ENCODE results near the gene ABCC1.

The ABCC1 gene

GRCh38 chr16:15932939-15933338 is 16.5 kb upstream of the ABCC1 start:
- no peak for TF ChIP-seq IKZF3 (tag by site-specific recombination; IDR thresholded peaks at IDR 0.05)
- TF ChIP-seq MZF1 (tag by site-specific recombination; IDR thresholded peaks at IDR 0.05; ENCODE audit: borderline replicate concordance), result no peak
- no peak for TF ChIP-seq ZNF221 (tag by site-specific recombination; IDR thresholded peaks at IDR 0.05; ENCODE audit: borderline replicate concordance)
- no peak for TF ChIP-seq SP3 (tag by site-specific recombination; IDR thresholded peaks at IDR 0.05)
- TF ChIP-seq ZSCAN18 (tag by site-specific recombination; IDR thresholded peaks at IDR 0.05), result no peak
- TF ChIP-seq ZNF768 (tag by site-specific recombination; IDR thresholded peaks at IDR 0.05), result no peak
- no peak overlapping the region for H3K27ac ChIP-seq (ENCODE audit: extremely low read depth, low read depth, low read length)
- H3K9me3 ChIP-seq (ENCODE audit: control insufficient read depth, insufficient read depth, low read depth, low read length), result no peaks in the 10 kb centered on the region
- H3K4me1 ChIP-seq (ENCODE audit: control insufficient read depth, insufficient read depth, low read length), result no peaks in the 10 kb centered on the region
- POLR2A ChIA-PET, result no interaction called here
- CTCF ChIA-PET, result no interaction called here
- no peak overlapping the region for H3K4me3 ChIP-seq (ENCODE audit: low read depth, low read length)
- H3K36me3 ChIP-seq (ENCODE audit: control insufficient read depth in 2 of 2, insufficient read depth in 1 of 2, low read length in 2 of 2), result no peaks in the 10 kb centered on the region

GRCh38 chr16:15933781-15934180 is 15.6 kb upstream of the ABCC1 start:
- no peak overlapping the region for H3K4me3 ChIP-seq (ENCODE audit: low read depth, low read length)
- H3K36me3 ChIP-seq (ENCODE audit: control insufficient read depth in 2 of 2, insufficient read depth in 1 of 2, low read length in 2 of 2), result no peaks in the 10 kb centered on the region
- ChIA-PET CTCF (no interaction called here), POLR2A (interaction anchor here (0.7 kb wide), 1 partner anchor 185 kb away, joined by 3 read pairs; no protein-coding TSS in a partner anchor)
- TF ChIP-seq OVOL3 (tag by site-specific recombination; IDR thresholded peaks at IDR 0.05) (no peak), WT1 (tag by site-specific recombination; IDR thresholded peaks at IDR 0.05) (no peak), ZNF677 (tag by site-specific recombination; IDR thresholded peaks at IDR 0.05) (no peak), ZNF692 (tag by site-specific recombination; IDR thresholded peaks at IDR 0.05) (no peak), ZNF654 (tag by site-specific recombination; IDR thresholded peaks at IDR 0.05; ENCODE audit: low read depth) (no peak), PRDM1 (tag by site-specific recombination; IDR thresholded peaks at IDR 0.05) (no peak), PBX3 (CRISPR knock-in tag; IDR thresholded peaks at IDR 0.05) (no peak), MZF1 (tag by site-specific recombination; IDR thresholded peaks at IDR 0.05; ENCODE audit: borderline replicate concordance) (no peak), KLF7 (tag by site-specific recombination; IDR thresholded peaks at IDR 0.05; ENCODE audit: borderline replicate concordance) (no peak)
- H3K27ac ChIP-seq (ENCODE audit: extremely low read depth, low read depth, low read length), result no peak overlapping the region
- H3K4me1 ChIP-seq (ENCODE audit: control insufficient read depth, insufficient read depth, low read length), result no peaks in the 10 kb centered on the region
- no peaks in the 10 kb centered on the region for H3K9me3 ChIP-seq (ENCODE audit: control insufficient read depth, insufficient read depth, low read depth, low read length)

GRCh38 chr16:15934991-15935390 is 14.4 kb upstream of the ABCC1 start:
- POLR2A ChIA-PET, result no interaction called here

More at GRCh38 chr16:15934991-15935390, 14.4 kb upstream of the ABCC1 start:
- peak; percentile 16 for TF ChIP-seq SETDB1 (IDR thresholded peaks at IDR 0.05; ENCODE audit: insufficient read length, low read length)
- no peak for TF ChIP-seq ELK4 (IDR thresholded peaks at IDR 0.05; ENCODE audit: borderline replicate concordance, low read depth, low read length)
- no peak for TF ChIP-seq PRDM6 (tag by site-specific recombination; IDR thresholded peaks at IDR 0.05)
- no peak for TF ChIP-seq TSHZ1 (tag by site-specific recombination; IDR thresholded peaks at IDR 0.05; ENCODE audit: borderline replicate concordance)
- CTCF ChIA-PET, result interaction anchor here (0.5 kb wide), 1 partner anchor 19 kb away, joined by 3 read pairs; no protein-coding TSS in a partner anchor
- Histone ChIP-seq H3K9me3 (ENCODE audit: control insufficient read depth, insufficient read depth, low read depth, low read length) (no peaks in the 10 kb centered on the region), H3K27ac (ENCODE audit: extremely low read depth, low read depth, low read length) (no peak overlapping the region), H3K4me1 (ENCODE audit: control insufficient read depth, insufficient read depth, low read length) (no peaks in the 10 kb centered on the region), H3K36me3 (ENCODE audit: control insufficient read depth in 2 of 2, insufficient read depth in 1 of 2, low read length in 2 of 2) (no peaks in the 10 kb centered on the region), H3K4me3 (ENCODE audit: low read depth, low read length) (no peak overlapping the region)
